Caco-2 (cell line): ENCODE results near the gene MTHFD1L. TPM values are rescaled to one million over a fixed set of nuclear protein-coding genes. Genes with fewer than 3 reads are reported as not detected.
"Not testable (repeated sequence)": the region's sequence is repeated elsewhere in the genome, so short reads cannot be mapped to it uniquely, and the experiment has no call there.

ENCODE experiments used
- BruUV-seq: library from RNA; stranded (reverse); fragments of 400-500 nt; replicated peaks from 2 replicates; lab custom pipeline; 2021; lab: Mats Ljungman, UMichigan
- CTCF ChIA-PET: fragments of 300-600 bp; sonication (Branson Sonifier 250); formaldehyde crosslinking; loops from one replicate; lab custom pipeline; 2022; ENCODE audit warnings: antibody characterized with exemption; lab: Charles Lee
- POLR2A ChIA-PET: fragments of 300-600 bp; sonication (Branson Sonifier 250); formaldehyde crosslinking; loops from one replicate; lab custom pipeline; 2022; ENCODE audit warnings: antibody characterized with exemption; lab: Charles Lee
- DNase-seq, 2 experiments: peaks; one replicate each; pipeline versions ENCODE4 v3.0.0 to v3.0.0-alpha.2; 2020 to 2022
- H3K27me3 ChIP-seq: replicated peaks from 2 replicates; pipeline ENCODE4 v1.6.0; 2011; ENCODE audit warnings: low read length; ENCODE audit not compliant: control insufficient read depth, insufficient read depth
- H3K36me3 ChIP-seq: 2 replicates; pipeline ENCODE4 v1.5.1; 2011; ENCODE audit warnings: low read length; ENCODE audit not compliant: control insufficient read depth, insufficient read depth
- H3K4me1 ChIP-seq: fragments of 250-450 bp; sonication (Bioruptor Pico); 2 replicates; pipeline ENCODE4 v1.5.1; 2020; ENCODE audit warnings: mild to moderate bottlenecking
- H3K4me3 ChIP-seq: 2 replicates; pipeline ENCODE4 v1.5.1; 2011; ENCODE audit warnings: low read depth, mild to moderate bottlenecking, control low read depth, low read length
- H3K9me3 ChIP-seq: fragments of 250-450 bp; sonication (Bioruptor Pico); 2 replicates; pipeline ENCODE4 v1.5.1; 2020; ENCODE audit warnings: mild to moderate bottlenecking, moderate library complexity
- H3K27ac Mint-ChIP-seq: one replicate; pipeline ENCODE4 v1.8.0; 2022; ENCODE audit warnings: mixed read lengths; ENCODE audit not compliant: unreplicated experiment
- H3K27me3 Mint-ChIP-seq: one replicate; pipeline ENCODE4 v1.8.0; 2022; ENCODE audit warnings: mixed read lengths; ENCODE audit not compliant: insufficient read depth, unreplicated experiment
- H3K36me3 Mint-ChIP-seq: one replicate; pipeline ENCODE4 v1.8.0; 2022; ENCODE audit warnings: mild to moderate bottlenecking, mixed read lengths; ENCODE audit not compliant: insufficient read depth, unreplicated experiment
- H3K4me1 Mint-ChIP-seq: one replicate; pipeline ENCODE4 v1.8.0; 2022; ENCODE audit warnings: low read depth, mixed read lengths; ENCODE audit not compliant: unreplicated experiment
- H3K4me3 Mint-ChIP-seq: one replicate; pipeline ENCODE4 v1.8.0; 2022; ENCODE audit warnings: mild to moderate bottlenecking, moderate library complexity, mixed read lengths; ENCODE audit not compliant: unreplicated experiment
- H3K9me3 Mint-ChIP-seq: one replicate; pipeline ENCODE4 v1.8.0; 2022; ENCODE audit warnings: mixed read lengths; ENCODE audit not compliant: unreplicated experiment
- intact Hi-C: fragments of 100-400 bp; cut with micrococcal nuclease; formaldehyde crosslinking; loops from one replicate; pipeline ENCODE4 v1.10.0; 2022; ENCODE audit not compliant: unreplicated experiment
- total RNA-seq: library from RNA; stranded (reverse); gene quantifications from 2 replicates; pipeline ENCODE4 v1.2.3, GENCODE V29; 2022
- TF ChIP-seq, protein P1 (sequence below), 2 experiments: fragments of 200-600 bp in 1 of 2; IDR thresholded peaks; 1 replicate in 1 of 2; 2 replicates in 1 of 2; pipeline versions ENCODE4 v1.5.1 to v1.8.0; 2011 to 2022; ENCODE audit warnings: antibody characterized with exemption in 1 of 2, control low read depth in 1 of 2, inconsistent platforms in 1 of 2, low read depth in 1 of 2, low read length in 1 of 2, mild to moderate bottlenecking in 1 of 2, moderate library complexity in 1 of 2; ENCODE audit not compliant: insufficient read depth in 1 of 2, severe bottlenecking in 1 of 2, unreplicated experiment in 1 of 2

The MTHFD1L gene
- total RNA-seq, 1 experiment from 2014 or later: 102 TPM

DNA sequence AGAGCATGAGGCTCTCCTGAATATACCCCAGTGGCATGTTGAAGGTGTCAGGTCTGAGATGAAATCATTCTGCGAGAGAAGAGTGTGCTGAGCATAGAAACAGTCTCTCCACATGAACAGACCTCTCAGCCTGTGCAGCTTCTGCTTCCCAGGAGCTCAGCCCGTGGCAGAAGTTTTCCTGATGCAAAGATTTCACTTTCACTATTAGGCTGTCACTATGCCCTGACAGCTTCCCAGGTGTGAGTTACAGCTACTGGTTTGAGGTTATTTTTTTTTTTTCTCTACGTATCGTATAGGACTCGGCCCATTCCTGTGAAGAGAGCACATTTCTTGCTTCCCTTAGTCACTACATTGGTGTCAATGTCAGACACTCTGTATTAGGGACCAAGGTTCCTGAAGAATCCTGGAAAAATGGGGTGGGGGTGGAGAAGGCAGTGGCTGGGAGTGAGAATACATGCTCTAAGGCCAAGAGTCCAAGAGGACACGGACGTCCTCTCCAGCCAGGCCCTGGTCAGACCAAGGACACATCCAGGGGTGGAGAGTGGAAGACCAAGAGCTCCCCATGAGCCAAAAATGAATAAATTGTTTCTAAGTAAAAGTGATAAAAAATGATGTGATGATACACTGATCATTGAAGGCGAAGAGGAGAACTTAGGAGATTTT, 253.1 kb downstream of the MTHFD1L start:
- POLR2A ChIA-PET: no interaction called here

DNA sequence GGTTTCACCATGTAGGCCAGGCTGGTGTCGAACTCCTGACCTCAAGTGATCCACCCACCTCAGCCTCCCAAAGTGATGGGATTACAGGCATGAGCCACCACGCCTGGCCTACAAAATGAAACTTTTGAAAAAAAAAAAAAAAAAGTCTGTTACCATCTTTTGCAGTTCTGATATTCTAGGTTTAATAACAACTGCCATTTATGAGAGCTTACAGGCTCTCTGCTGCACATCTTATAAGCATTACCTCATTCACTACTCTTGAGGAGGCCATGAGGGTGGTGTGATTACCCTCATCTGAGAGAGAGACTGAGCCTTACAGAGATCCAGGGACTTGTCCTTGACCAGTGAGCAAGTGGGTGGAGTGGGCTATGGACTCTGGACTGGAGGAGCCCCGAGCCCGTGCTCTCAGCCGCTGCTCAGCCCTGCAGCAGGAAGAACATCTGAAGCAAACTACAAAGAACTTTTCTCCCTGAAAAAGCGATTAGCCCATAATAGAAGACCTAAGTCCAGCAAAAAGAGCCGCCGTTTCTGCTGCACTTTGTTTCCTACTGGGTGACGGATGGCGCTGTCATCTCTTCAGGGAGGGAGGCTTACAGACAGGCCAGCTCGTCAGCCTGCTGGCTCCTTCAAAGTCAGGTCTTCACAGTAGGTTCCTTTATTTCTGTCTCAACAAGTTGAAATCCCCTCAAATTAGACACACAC, 254.5 kb downstream of the MTHFD1L start:
- no peak overlapping the region for H3K4me3 Mint-ChIP-seq
- TF ChIP-seq, protein P1, sequence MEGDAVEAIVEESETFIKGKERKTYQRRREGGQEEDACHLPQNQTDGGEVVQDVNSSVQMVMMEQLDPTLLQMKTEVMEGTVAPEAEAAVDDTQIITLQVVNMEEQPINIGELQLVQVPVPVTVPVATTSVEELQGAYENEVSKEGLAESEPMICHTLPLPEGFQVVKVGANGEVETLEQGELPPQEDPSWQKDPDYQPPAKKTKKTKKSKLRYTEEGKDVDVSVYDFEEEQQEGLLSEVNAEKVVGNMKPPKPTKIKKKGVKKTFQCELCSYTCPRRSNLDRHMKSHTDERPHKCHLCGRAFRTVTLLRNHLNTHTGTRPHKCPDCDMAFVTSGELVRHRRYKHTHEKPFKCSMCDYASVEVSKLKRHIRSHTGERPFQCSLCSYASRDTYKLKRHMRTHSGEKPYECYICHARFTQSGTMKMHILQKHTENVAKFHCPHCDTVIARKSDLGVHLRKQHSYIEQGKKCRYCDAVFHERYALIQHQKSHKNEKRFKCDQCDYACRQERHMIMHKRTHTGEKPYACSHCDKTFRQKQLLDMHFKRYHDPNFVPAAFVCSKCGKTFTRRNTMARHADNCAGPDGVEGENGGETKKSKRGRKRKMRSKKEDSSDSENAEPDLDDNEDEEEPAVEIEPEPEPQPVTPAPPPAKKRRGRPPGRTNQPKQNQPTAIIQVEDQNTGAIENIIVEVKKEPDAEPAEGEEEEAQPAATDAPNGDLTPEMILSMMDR (IDR thresholded peaks at IDR 0.05; ENCODE audit: insufficient read depth in 1 of 2, low read depth in 1 of 2, low read length in 1 of 2, severe bottlenecking in 1 of 2, unreplicated experiment in 1 of 2): no peak
- intact Hi-C loops: no loop called here
- peaks cover 2% of the 10 kb centered on the region for H3K4me1 Mint-ChIP-seq
- H3K4me1 ChIP-seq: peaks cover 2% of the 10 kb centered on the region; the same call in 1 of the 2 replicates
- no TSS peak for BruUV-seq
- no peaks in the 10 kb centered on the region for H3K27me3 Mint-ChIP-seq
- no peaks in the 10 kb centered on the region for H3K9me3 Mint-ChIP-seq
- ChIA-PET POLR2A (no interaction called here), CTCF (no interaction called here)
- H3K9me3 ChIP-seq: no peaks in the 10 kb centered on the region
- H3K36me3 Mint-ChIP-seq: no peaks in the 10 kb centered on the region
- H3K27ac Mint-ChIP-seq: no peak overlapping the region
- H3K27me3 ChIP-seq: no peaks in the 10 kb centered on the region
- H3K36me3 ChIP-seq: no peaks in the 10 kb centered on the region
- H3K4me3 ChIP-seq: no peak overlapping the region
- DNase-seq: peak in 1 of 2 experiments; percentile 41

More for the DNA sequence above, 253.1 kb downstream of the MTHFD1L start:
- Mint-ChIP-seq H3K27me3 (no peaks in the 10 kb centered on the region), H3K27ac (no peak overlapping the region), H3K9me3 (no peaks in the 10 kb centered on the region), H3K36me3 (no peaks in the 10 kb centered on the region), H3K4me3 (no peak overlapping the region), H3K4me1 (no peaks in the 10 kb centered on the region)
- no peaks in the 10 kb centered on the region for H3K9me3 ChIP-seq
- BruUV-seq: no TSS peak
- TF ChIP-seq, protein P1 (IDR thresholded peaks at IDR 0.05; ENCODE audit: insufficient read depth in 1 of 2, low read depth in 1 of 2, low read length in 1 of 2, severe bottlenecking in 1 of 2, unreplicated experiment in 1 of 2): no peak
- no peaks in the 10 kb centered on the region for H3K4me1 ChIP-seq
- H3K27me3 ChIP-seq: no peaks in the 10 kb centered on the region
- no peak for DNase-seq
- H3K36me3 ChIP-seq: no peaks in the 10 kb centered on the region
- CTCF ChIA-PET: interaction anchor here (0.6 kb wide), 1 partner anchor 1197 kb away, joined by 6 read pairs; no protein-coding TSS in a partner anchor
- no peak overlapping the region for H3K4me3 ChIP-seq
- intact Hi-C loops: no loop called here

DNA sequence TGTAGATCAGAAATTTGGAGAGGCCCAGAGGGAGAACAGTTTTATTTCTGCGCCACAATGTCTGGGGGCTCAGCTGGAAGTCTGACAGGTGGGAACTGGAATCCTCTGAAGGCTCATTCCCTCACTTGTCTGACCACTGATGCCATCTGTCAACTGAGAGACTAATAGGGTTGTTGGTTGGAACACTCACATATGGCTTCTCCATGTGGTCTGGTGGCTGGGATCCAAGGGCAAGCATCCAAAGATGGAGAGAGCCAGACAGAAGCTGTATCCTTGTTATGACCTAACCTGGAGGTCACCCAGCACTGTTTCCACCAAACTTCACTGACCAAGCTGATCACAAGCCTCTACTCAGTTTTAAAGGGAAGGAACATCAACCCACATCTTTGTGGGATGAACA, 256.4 kb downstream of the MTHFD1L start:
- POLR2A ChIA-PET: no interaction called here
- no peaks in the 10 kb centered on the region for H3K9me3 Mint-ChIP-seq
- H3K27me3 Mint-ChIP-seq: no peaks in the 10 kb centered on the region

GRCh38 chr6:151123641-151124040, 258.1 kb downstream of the MTHFD1L start:
- BruUV-seq, H3K4me3 ChIP-seq, intact Hi-C loops, H3K4me3 Mint-ChIP-seq, H3K27ac Mint-ChIP-seq, H3K36me3 ChIP-seq, H3K36me3 Mint-ChIP-seq, DNase-seq, H3K27me3 ChIP-seq, H3K27me3 Mint-ChIP-seq, CTCF ChIA-PET, POLR2A ChIA-PET, H3K9me3 ChIP-seq: not testable (repeated sequence)
- H3K4me1 Mint-ChIP-seq: peaks cover 30% of the 10 kb centered on the region
- H3K4me1 ChIP-seq: peaks cover 16% of the 10 kb centered on the region
- H3K9me3 Mint-ChIP-seq: peaks cover 12% of the 10 kb centered on the region

More for the DNA sequence above, 256.4 kb downstream of the MTHFD1L start:
- Mint-ChIP-seq H3K36me3 (no peaks in the 10 kb centered on the region), H3K4me3 (no peak overlapping the region), H3K4me1 (peaks cover 15% of the 10 kb centered on the region), H3K27ac (no peak overlapping the region)
- CTCF ChIA-PET: interaction anchor here (0.6 kb wide), 1 partner anchor 28 kb away, joined by 3 read pairs; no protein-coding TSS in a partner anchor
- no peak for DNase-seq
- Histone ChIP-seq H3K4me1 (peaks cover 16% of the 10 kb centered on the region), H3K4me3 (no peak overlapping the region), H3K36me3 (no peaks in the 10 kb centered on the region), H3K9me3 (no peaks in the 10 kb centered on the region), H3K27me3 (no peaks in the 10 kb centered on the region)
- BruUV-seq: no TSS peak
- TF ChIP-seq, protein P1 (IDR thresholded peaks at IDR 0.05; ENCODE audit: insufficient read depth in 1 of 2, low read depth in 1 of 2, low read length in 1 of 2, severe bottlenecking in 1 of 2, unreplicated experiment in 1 of 2): no peak
- intact Hi-C loops: no loop called here
